Immature natural killer cell (primary cell): ENCODE data around the gene ACTR5. TPM values are rescaled to one million over a fixed set of nuclear protein-coding genes. Genes with fewer than 3 reads are reported as not detected.
"Not testable (repeated sequence)": the region's sequence is repeated elsewhere in the genome, so short reads cannot be mapped to it uniquely, and the experiment has no call there.

ENCODE experiments used
- DNase-seq, 3 donors: peaks; one replicate each; pipeline ENCODE4 v3.0.0; 2022; ENCODE audit warnings: mixed read lengths in 1 of 3
- H3K27ac Mint-ChIP-seq, 6 donors: one replicate each; pipeline ENCODE4 v1.8.0; 2020; ENCODE audit warnings: mixed read lengths in 6 of 6, mild to moderate bottlenecking in 5 of 6, inconsistent platforms in 4 of 6, moderate library complexity in 3 of 6
- H3K27me3 Mint-ChIP-seq, 3 donors: one replicate each; pipeline ENCODE4 v1.8.0; 2020 to 2021; ENCODE audit warnings: low read depth in 3 of 3, mild to moderate bottlenecking in 3 of 3, mixed read lengths in 3 of 3, moderate library complexity in 3 of 3, inconsistent platforms in 1 of 3
- H3K36me3 Mint-ChIP-seq, 3 donors: one replicate each; pipeline ENCODE4 v1.8.0; 2020; ENCODE audit warnings: mixed read lengths in 3 of 3, inconsistent platforms in 2 of 3, mild to moderate bottlenecking in 2 of 3
- H3K4me1 Mint-ChIP-seq, 2 donors: one replicate each; pipeline ENCODE4 v1.8.0; 2020; ENCODE audit warnings: inconsistent platforms in 2 of 2, mild to moderate bottlenecking in 2 of 2, mixed read lengths in 2 of 2, moderate library complexity in 1 of 2
- H3K4me3 Mint-ChIP-seq, 5 donors: one replicate each; pipeline ENCODE4 v1.8.0; 2020; ENCODE audit warnings: mild to moderate bottlenecking in 5 of 5, mixed read lengths in 5 of 5, inconsistent platforms in 3 of 5, moderate library complexity in 3 of 5
- H3K9me3 Mint-ChIP-seq, 6 donors: one replicate each; pipeline ENCODE4 v1.8.0; 2020; ENCODE audit warnings: mild to moderate bottlenecking in 6 of 6, mixed read lengths in 6 of 6, inconsistent platforms in 4 of 6, moderate library complexity in 3 of 6
- polyA plus RNA-seq, 3 donors: library from polyadenylated mRNA; unstranded; fragments of 300-500 nt; fragmentation: Illumina TruSeq; gene quantifications; one replicate each; pipeline ENCODE4 v1.2.3, GENCODE V29; 2021

The ACTR5 gene
- polyA plus RNA-seq, 3 donors from 2014 or later = 8.0 to 11.1 (median 8.7) TPM

DNA sequence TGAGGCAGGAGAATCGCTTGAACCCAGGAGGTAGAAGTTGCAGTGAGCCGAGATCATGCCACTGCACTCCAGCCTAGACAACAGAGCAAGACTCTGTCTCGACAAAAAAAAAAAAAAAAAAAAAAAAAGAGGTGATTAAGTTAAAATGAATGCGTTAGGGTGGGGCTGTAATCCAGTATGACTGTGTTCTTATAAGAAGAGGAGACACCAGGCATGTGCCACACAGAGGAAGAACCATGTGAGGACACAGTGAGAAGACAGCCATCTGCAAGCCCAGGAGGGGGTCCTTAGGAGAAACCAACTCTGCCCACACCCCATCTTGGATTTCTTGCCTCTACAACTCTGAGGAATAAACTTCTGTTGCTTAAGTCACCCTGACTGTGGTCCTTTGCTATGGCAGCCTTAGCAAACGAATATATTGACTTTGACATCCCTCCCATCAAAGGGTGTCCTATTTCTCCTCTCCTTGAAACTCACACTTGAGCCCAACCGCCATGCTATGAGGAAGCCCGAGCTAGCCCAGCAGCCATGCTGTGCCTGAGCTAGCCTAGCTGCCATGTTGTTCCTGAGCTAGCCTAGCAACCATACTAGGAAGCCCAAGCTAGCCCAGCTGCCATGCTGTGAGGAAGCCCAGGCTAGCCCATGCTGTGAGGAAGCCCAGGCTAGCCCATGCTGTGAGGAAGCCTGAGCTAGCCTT lies 41.4 kb downstream of the ACTR5 start:
- Mint-ChIP-seq H3K4me1 (peaks cover 6 to 17% of the 10 kb centered on the region in 2 donors), H3K27me3 (no peaks in the 10 kb centered on the region), H3K9me3 (no peaks in the 10 kb centered on the region), H3K36me3 (no peaks in the 10 kb centered on the region), H3K27ac (peak overlapping the region in 3 of 6 donors; percentile 35 to 45 (median 40)), H3K4me3 (no peak overlapping the region)
- no peak for DNase-seq

DNA sequence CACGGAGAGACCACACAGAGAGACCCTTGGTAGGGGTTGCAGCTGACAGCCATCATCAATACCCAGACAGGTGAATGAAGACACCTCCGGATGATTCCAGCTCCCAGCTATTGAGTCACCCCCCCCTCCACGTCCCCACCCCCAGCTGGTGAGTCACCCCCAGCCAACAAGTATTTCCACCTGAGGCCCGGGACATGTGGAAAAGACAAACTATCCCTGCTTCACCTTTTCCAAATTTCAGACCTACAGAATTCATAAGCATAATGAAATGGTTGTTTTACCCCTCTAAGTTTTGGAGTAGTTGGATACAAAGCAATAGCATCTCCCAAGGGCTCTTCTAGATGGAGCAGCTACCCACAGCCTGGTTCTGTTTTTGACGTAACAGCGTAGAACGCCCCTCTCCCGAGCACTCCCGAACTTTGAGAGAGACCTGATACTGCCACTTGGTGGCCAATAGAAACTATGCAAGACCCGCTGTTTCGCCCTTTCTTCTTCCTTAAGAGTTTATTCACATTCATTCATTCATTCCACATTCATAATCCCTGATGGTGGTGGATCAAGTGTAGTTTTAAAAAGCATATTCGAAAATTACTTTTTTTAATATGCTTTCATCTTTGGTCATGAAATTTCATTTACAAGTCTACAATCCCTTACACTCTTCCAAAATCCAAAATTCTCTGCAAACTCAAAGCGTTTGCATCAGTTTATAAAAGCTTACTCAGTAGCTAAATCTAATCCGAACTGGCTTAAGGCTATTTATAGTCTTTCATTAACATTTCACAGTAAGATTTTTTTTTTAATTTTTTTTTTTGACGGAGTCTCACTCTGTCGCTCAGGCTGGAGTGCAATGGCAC lies 42.2 kb downstream of the ACTR5 start:
- Mint-ChIP-seq H3K4me1 (peaks cover 8 to 17% of the 10 kb centered on the region in 2 donors), H3K4me3 (peak overlapping the region in 4 of 5 donors; percentile 38 to 63 (median 42)), H3K27ac (peak overlapping the region in 5 of 6 donors; percentile 25 to 91 (median 38)), H3K36me3 (no peaks in the 10 kb centered on the region), H3K27me3 (no peaks in the 10 kb centered on the region), H3K9me3 (no peaks in the 10 kb centered on the region)
- DNase-seq = peak; percentile 25 to 65 (median 42)

DNA sequence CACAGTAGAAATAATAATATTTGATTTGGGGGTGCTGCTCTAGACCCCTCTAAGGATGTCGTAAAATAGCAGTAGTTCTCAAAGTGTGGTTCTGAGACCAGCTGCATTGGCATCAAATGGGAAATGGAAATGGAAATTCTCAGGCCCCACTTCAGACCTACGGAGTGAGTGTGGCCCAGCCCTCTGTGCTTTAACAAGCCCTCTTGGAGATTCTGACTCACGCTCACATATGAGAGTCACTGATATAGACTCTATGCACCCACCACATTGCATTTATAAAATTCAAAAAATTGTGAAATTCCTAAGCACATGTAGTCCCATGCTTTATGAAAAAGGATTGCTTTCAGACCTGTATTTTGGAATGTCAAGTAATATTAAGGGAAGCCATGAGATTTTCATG lies 43.0 kb downstream of the ACTR5 start:
- no peaks in the 10 kb centered on the region for H3K27me3 Mint-ChIP-seq
- no peaks in the 10 kb centered on the region for H3K36me3 Mint-ChIP-seq
- DNase-seq = no peak
- no peak overlapping the region for H3K27ac Mint-ChIP-seq
- no peaks in the 10 kb centered on the region for H3K9me3 Mint-ChIP-seq
- H3K4me1 Mint-ChIP-seq = peaks cover 8 to 17% of the 10 kb centered on the region in 2 donors
- no peak overlapping the region for H3K4me3 Mint-ChIP-seq

- Mint-ChIP-seq H3K36me3 (no peaks in the 10 kb centered on the region), H3K4me1 (peaks cover 8 to 19% of the 10 kb centered on the region in 2 donors), H3K27me3 (no peaks in the 10 kb centered on the region), H3K4me3 (no peak overlapping the region), H3K27ac (peak overlapping the region in 1 of 6 donors; percentile 12), H3K9me3 (no peaks in the 10 kb centered on the region)
- DNase-seq = no peak
These were observed 43.7 kb downstream of the ACTR5 start for GRCh38 chr20:38791940-38792339.

DNA sequence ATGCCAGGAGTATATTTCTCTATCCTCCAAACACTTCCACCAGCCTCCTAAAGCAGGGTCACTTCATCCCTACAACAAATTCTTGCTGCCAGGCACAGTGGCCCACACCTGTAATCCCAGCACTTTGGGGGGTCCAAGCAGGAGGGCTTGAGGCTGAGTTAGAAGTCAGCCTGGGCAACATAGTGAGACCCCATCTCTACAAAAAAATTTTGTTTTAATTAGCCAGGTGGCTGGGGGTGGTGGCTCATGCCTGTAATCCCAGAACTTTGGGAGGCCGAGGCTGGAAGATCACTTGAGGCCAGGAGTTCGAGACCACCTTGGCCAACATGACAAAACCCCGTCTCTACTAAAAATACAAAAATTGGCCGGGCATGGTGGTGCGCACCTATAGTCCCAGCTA lies 45.8 kb downstream of the ACTR5 start:
- Mint-ChIP-seq H3K4me1 (peaks cover 18 to 34% of the 10 kb centered on the region in 2 donors), H3K27ac (peak overlapping the region in 2 of 6 donors; percentile 21 to 60)
- not testable (repeated sequence) for H3K4me3 Mint-ChIP-seq, H3K9me3 Mint-ChIP-seq, H3K27me3 Mint-ChIP-seq, DNase-seq, H3K36me3 Mint-ChIP-seq

- Mint-ChIP-seq H3K9me3 (peaks cover 0 to 2% (median 0%) of the 10 kb centered on the region in 6 donors), H3K27ac (peak overlapping the region in 4 of 6 donors; percentile 8 to 80 (median 44)), H3K4me3 (no peak overlapping the region), H3K36me3 (no peaks in the 10 kb centered on the region), H3K4me1 (peaks cover 26 to 31% of the 10 kb centered on the region in 2 donors), H3K27me3 (no peaks in the 10 kb centered on the region)
- DNase-seq = no peak
These were observed 50.0 kb downstream of the ACTR5 start for GRCh38 chr20:38798266-38798665.

- Mint-ChIP-seq H3K27me3 (no peaks in the 10 kb centered on the region), H3K9me3 (peaks cover 0 to 2% (median 0%) of the 10 kb centered on the region in 6 donors), H3K27ac (peak overlapping the region in 5 of 6 donors; percentile 58 to 90 (median 81)), H3K4me3 (peak overlapping the region in 2 of 5 donors; percentile 26 to 36), H3K4me1 (peaks cover 29 to 33% of the 10 kb centered on the region in 2 donors), H3K36me3 (no peaks in the 10 kb centered on the region)
- DNase-seq = no peak
These were observed 50.9 kb downstream of the ACTR5 start for GRCh38 chr20:38799203-38799602.

DNA sequence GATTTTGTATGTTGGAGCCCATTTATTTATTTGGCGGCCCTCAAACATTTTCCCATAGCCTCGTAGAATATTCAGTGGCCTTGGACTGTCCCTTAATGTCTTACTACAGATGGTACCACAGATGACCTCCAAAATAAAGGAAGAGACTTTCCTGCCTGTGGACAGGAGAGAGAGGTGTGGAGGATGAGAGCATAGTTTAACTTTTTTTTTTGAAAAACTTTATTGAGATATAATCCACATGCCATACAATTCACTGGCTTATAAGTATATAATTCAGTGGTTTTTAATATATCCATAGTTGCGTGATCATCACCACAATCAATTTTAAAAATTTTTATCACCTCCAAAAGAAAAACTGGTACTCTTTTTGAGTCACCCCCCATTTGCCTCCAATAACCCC lies 52.6 kb downstream of the ACTR5 start:
- Mint-ChIP-seq H3K4me1 (peaks cover 39 to 45% of the 10 kb centered on the region in 2 donors), H3K4me3 (no peak overlapping the region), H3K36me3 (no peaks in the 10 kb centered on the region), H3K9me3 (peaks cover 0 to 2% (median 0%) of the 10 kb centered on the region in 6 donors), H3K27me3 (peaks cover 10 to 16% (median 11%) of the 10 kb centered on the region in 3 donors), H3K27ac (peak overlapping the region in 5 of 6 donors; percentile 11 to 75 (median 55))
- no peak for DNase-seq

- DNase-seq = no peak
- no peaks in the 10 kb centered on the region for H3K9me3 Mint-ChIP-seq
- peaks cover 50 to 51% of the 10 kb centered on the region in 2 donors for H3K4me1 Mint-ChIP-seq
- peaks cover 21 to 42% (median 31%) of the 10 kb centered on the region in 3 donors for H3K27me3 Mint-ChIP-seq
- peaks cover 0 to 4% (median 0%) of the 10 kb centered on the region in 3 donors for H3K36me3 Mint-ChIP-seq
- peak overlapping the region; percentile 79 to 92 (median 90) for H3K4me3 Mint-ChIP-seq
- H3K27ac Mint-ChIP-seq = peak overlapping the region; percentile 97 to 100 (median 99)
These were observed 56.0 kb downstream of the ACTR5 start for GRCh38 chr20:38804221-38804620.

GRCh38 chr20:38804682-38805501 lies 56.6 kb downstream of the ACTR5 start:
- peak overlapping the region; percentile 97 to 100 (median 99) for H3K27ac Mint-ChIP-seq
- H3K9me3 Mint-ChIP-seq = no peaks in the 10 kb centered on the region
- peak overlapping the region; percentile 79 to 92 (median 90) for H3K4me3 Mint-ChIP-seq
- DNase-seq = peak; percentile 93 to 94 (median 94)
- peaks cover 51 to 52% of the 10 kb centered on the region in 2 donors for H3K4me1 Mint-ChIP-seq
- H3K27me3 Mint-ChIP-seq = peaks cover 21 to 43% (median 31%) of the 10 kb centered on the region in 3 donors
- H3K36me3 Mint-ChIP-seq = peaks cover under 1 to 7% (median under 1%) of the 10 kb centered on the region in 3 donors

DNA sequence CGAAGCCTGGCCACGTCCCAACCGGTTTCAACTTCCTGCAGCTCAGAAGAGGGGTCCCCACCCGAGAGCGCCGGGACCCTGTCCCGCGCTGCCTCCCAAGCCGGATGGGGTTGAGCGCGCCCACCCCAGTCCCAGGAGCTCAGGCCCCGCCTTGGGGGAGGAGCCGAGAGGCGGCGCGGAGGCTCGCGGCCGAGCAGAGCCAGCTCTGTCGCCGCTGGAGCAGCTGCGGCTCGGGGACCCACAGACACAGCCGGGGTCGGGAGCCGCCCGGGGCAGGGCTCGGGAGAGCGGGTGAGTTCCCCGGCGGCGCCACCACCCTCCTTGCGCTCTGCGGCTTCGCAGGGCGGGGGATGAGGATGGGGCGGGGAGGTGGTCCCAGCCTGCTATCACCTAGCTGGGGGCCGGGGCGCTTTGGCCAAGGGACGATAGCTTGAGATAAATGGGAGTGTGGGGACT lies 57.3 kb downstream of the ACTR5 start, which contains the start of gene PPP1R16B:
TSS of gene PPP1R16B (plus strand) at position 196 of the 456 bp plus-strand sequence. CDS start 30,229 bp downstream, outside the sequence.
- H3K4me1 Mint-ChIP-seq = peaks cover 55 to 58% of the 10 kb centered on the region in 2 donors
- H3K9me3 Mint-ChIP-seq = no peaks in the 10 kb centered on the region
- H3K27me3 Mint-ChIP-seq = peaks cover 21 to 45% (median 36%) of the 10 kb centered on the region in 3 donors
- H3K4me3 Mint-ChIP-seq = peak within 1 kb of the TSS; percentile 92 to 98 (median 92)
- H3K36me3 Mint-ChIP-seq = peaks cover 4 to 13% (median 5%) of the 10 kb centered on the region in 3 donors
- H3K27ac Mint-ChIP-seq = peak within 1 kb of the TSS; percentile 97 to 100 (median 99)
- DNase-seq = peak; percentile 87 to 90 (median 89)

DNA sequence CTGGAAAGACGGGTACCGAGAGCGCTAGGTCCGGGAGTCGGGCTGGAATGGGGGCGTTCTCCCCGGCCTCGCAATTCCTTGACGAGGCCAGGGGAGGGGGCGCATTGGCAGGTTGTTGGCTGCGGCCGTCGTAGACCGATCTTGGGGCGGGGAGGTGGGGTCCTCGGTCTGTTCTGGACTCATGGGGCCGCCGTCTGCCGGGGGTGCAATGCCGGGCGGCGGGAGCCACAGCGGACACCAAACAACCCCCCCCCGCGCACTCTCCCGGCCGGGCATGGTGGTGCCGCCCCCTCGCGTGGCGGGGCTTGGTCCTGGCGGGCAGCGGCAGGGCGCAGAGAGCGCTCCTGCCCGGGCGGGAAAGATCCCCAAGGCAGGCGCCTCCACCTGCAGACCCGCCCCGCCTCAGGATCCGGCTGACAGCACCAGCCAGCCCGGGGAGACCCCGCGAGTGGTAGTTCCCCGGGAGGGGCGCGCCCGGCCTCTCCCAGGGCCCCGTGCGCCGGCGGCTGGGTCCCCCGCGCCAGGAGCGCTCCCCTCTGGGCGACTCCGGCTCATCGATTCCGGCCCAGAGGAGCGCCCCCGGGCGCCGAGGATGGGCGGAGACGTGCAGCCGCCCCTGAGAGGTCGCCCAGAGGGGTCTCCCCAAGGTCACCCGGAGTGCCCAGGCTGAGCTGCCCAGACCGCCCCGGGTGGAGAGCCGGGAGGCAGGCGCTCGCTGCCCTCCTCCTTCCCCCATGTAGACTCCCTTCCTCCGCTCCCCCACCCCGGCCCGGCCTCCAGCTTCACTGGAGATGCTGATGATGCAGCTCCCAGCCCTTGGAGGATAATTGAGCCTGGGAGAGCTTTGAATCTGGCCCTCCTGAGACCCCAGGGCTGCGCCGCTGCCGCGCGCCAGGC lies 57.9 kb downstream of the ACTR5 start:
- Mint-ChIP-seq H3K4me1 (peaks cover 61 to 64% of the 10 kb centered on the region in 2 donors), H3K27ac (peak overlapping the region; percentile 97 to 100 (median 99)), H3K27me3 (peaks cover 21 to 45% (median 41%) of the 10 kb centered on the region in 3 donors), H3K9me3 (no peaks in the 10 kb centered on the region), H3K4me3 (peak overlapping the region; percentile 92 to 98 (median 92)), H3K36me3 (peaks cover 5 to 15% (median 8%) of the 10 kb centered on the region in 3 donors)
- DNase-seq = peak; percentile 50 to 61 (median 56)
